ENCODE results near the gene PRR7. TPM values are rescaled to one million over a fixed set of nuclear protein-coding genes. Genes with fewer than 3 reads are reported as not detected.

PRR7 gene
- total and polyA plus RNA-seq, 2 of the 13 experiments (the other 11 are each of a cell fraction or from before 2014, with no cell fraction given), result 4.8 to 5.0 TPM

- Histone ChIP-seq H3K4me2 (ENCODE audit: low read depth, low read length) (no peak overlapping the region), H2AFZ (ENCODE audit: low read length) (no peak overlapping the region), H3K4me3 (replicated peaks in 1 of 3; ENCODE audit: insufficient read depth in 1 of 3, low read depth in 2 of 3, low read length in 3 of 3) (no peak overlapping the region), H3K9ac (ENCODE audit: insufficient read depth, low read depth, low read length) (no peak overlapping the region), H3K27me3 (ENCODE audit: control insufficient read depth in 1 of 2, insufficient read depth in 2 of 2, low read length in 2 of 2) (no peaks in the 10 kb centered on the region), H3K9me3 (ENCODE audit: low read length) (no peaks in the 10 kb centered on the region), H3K79me2 (ENCODE audit: insufficient read depth, low read length) (no peaks in the 10 kb centered on the region), H4K20me1 (ENCODE audit: insufficient read depth, low read length) (no peaks in the 10 kb centered on the region), H3K36me3 (replicated peaks in 1 of 2; ENCODE audit: control insufficient read depth in 1 of 2, insufficient read depth in 2 of 2, low read length in 2 of 2) (peaks cover 3% of the 10 kb centered on the region in 2 experiments; a peak in 4 of 5 replicates), H3K4me1 (ENCODE audit: insufficient read depth, low read length) (peaks cover 21% of the 10 kb centered on the region), H3K27ac (ENCODE audit: extremely low read length, insufficient read depth, low read length) (no peak overlapping the region)
- ATAC-seq, result no peak
- no peak for FAIRE-seq
- ChIA-PET CTCF (ENCODE audit: low intra/inter-chr PET ratio, low total read pairs) (no interaction called here), POLR2A (no interaction called here)
- no peak for DNase-seq (ENCODE audit: low spot score)
- intact Hi-C loops (cut with micrococcal nuclease; ENCODE audit: unreplicated experiment), result no loop called here
- BruUV-seq (replicated peaks), result no TSS peak
- in situ Hi-C loops (cut with HindIII; ENCODE audit: extremely low pct_ligation_motif_present, low pct_unique_long_range_greater_than_20kb), result no loop called here
- WGBS (ENCODE audit: low lambda C conversion rate), result 90% methylated on average over 10 of the region's 10 CpGs
- no peak for TF ChIP-seq ZNF800 (CRISPR knock-in tag; IDR thresholded peaks at IDR 0.05)
- TF ChIP-seq, protein P1, sequence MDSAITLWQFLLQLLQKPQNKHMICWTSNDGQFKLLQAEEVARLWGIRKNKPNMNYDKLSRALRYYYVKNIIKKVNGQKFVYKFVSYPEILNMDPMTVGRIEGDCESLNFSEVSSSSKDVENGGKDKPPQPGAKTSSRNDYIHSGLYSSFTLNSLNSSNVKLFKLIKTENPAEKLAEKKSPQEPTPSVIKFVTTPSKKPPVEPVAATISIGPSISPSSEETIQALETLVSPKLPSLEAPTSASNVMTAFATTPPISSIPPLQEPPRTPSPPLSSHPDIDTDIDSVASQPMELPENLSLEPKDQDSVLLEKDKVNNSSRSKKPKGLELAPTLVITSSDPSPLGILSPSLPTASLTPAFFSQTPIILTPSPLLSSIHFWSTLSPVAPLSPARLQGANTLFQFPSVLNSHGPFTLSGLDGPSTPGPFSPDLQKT (CRISPR knock-in tag; IDR thresholded peaks at IDR 0.05; ENCODE audit: borderline replicate concordance), result no peak
- no peak for TF ChIP-seq ZBTB3 (CRISPR knock-in tag; IDR thresholded peaks at IDR 0.05; ENCODE audit: borderline replicate concordance, low read depth)
- TF ChIP-seq ZNF292 (CRISPR knock-in tag; IDR thresholded peaks at IDR 0.05; ENCODE audit: borderline replicate concordance, low read depth), result no peak
- TF ChIP-seq ZNF138 (CRISPR knock-in tag; IDR thresholded peaks at IDR 0.05; ENCODE audit: low read depth), result no peak
- no peak for TF ChIP-seq ZBTB42 (CRISPR knock-in tag; IDR thresholded peaks at IDR 0.05)
- no peak for TF ChIP-seq CHD2 (IDR thresholded peaks at IDR 0.05; ENCODE audit: low read depth, low read length)
- no peak for TF ChIP-seq KAT8 (CRISPR knock-in tag; IDR thresholded peaks at IDR 0.05)
- TF ChIP-seq DBP (CRISPR knock-in tag; IDR thresholded peaks at IDR 0.05; ENCODE audit: not compliant biosample characterization), result no peak
- no peak for TF ChIP-seq KAT2B (IDR thresholded peaks at IDR 0.05; ENCODE audit: borderline replicate concordance, low read depth, low read length)
- TF ChIP-seq ZNF124 (CRISPR knock-in tag; IDR thresholded peaks at IDR 0.05), result no peak
- TF ChIP-seq ZNF879 (CRISPR knock-in tag; IDR thresholded peaks at IDR 0.05), result no peak
- no peak for TF ChIP-seq SKIL (CRISPR knock-in tag; IDR thresholded peaks at IDR 0.05; ENCODE audit: borderline replicate concordance)
These were observed 35.8 kb downstream of the PRR7 start for GRCh38 chr5:177482359-177482795.

All from HepG2 (cell line).